ENCODE results near the gene BICD2. TPM values are rescaled to one million over a fixed set of nuclear protein-coding genes. Genes with fewer than 3 reads are reported as not detected.
A peak's percentile ranks its signal among the peaks of the same experiment; 100 is the strongest.

Gene BICD2
- total RNA-seq, 1 experiment from 2014 or later, result 25.6 TPM

GRCh38 chr9:92747459-92748232 is 17.0 kb downstream of the BICD2 start:
- Histone ChIP-seq H3K4me3 (ENCODE audit: low read length) (no peak overlapping the region), H3K4me2 (ENCODE audit: low read depth, low read length, poor library complexity, severe bottlenecking) (no peak overlapping the region), H2AFZ (ENCODE audit: low read length) (no peak overlapping the region), H3K27me3 (ENCODE audit: low read length) (no peaks in the 10 kb centered on the region), H3K79me2 (ENCODE audit: low read length) (peaks cover 100% of the 10 kb centered on the region), H3K27ac (ENCODE audit: low read length) (no peak overlapping the region), H4K20me1 (ENCODE audit: insufficient read depth, low read depth, low read length) (peaks cover 57% of the 10 kb centered on the region), H3K4me1 (ENCODE audit: low read length) (peaks cover 40% of the 10 kb centered on the region), H3K9me3 (ENCODE audit: low read length) (no peaks in the 10 kb centered on the region), H3K9me2 (replicated peaks; ENCODE audit: insufficient read depth, low read length) (no peaks in the 10 kb centered on the region), H3K9ac (ENCODE audit: low read length) (no peak overlapping the region), H3K36me3 (ENCODE audit: insufficient read depth, low read length) (no peaks in the 10 kb centered on the region)
- DNase-seq, result no peak

DNA sequence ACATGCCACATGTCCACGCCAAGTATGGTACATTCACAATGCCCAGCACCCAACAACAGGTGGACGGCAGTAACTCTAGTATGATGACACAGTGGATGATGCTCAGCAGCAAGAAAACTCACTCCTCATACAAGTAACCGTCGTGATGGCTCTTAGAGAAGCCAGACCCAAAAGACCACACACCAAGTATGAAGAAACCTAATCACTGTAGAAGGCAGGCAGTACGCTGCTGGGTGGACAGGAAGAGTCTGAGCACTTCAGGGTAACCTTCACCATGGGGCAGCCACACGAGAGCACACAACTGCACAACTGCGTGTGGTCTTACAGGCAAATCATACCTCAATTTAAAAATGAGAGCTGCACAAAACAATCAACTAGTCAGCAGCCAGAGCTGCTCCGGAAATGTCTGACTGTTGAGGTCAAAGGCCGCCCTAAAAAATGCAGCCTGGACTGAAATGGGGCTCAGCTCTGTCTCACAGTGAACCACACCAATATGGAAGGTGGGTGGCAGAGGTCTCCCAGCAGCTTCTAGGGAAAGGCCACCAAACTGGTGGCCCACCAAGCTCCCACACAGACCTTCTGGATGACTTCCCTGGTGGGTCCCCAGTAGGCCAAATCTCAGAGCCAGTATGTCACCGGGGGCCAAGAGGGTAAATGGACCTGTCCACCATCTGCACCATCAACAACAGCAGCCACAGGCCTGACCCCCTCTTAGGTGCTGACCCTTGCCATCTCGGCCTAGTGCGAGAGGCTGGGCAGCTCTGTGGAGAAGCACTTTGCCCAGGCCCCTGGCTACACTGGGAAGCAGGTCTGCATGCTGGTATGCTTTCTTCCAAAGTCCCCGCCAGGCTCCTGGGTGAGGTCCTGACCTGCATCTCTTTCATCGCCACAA is 17.8 kb downstream of the BICD2 start:
- Histone ChIP-seq H3K9ac (ENCODE audit: low read length) (no peak overlapping the region), H3K4me3 (ENCODE audit: low read length) (no peak overlapping the region), H3K9me3 (ENCODE audit: low read length) (no peaks in the 10 kb centered on the region), H3K79me2 (ENCODE audit: low read length) (peaks cover 100% of the 10 kb centered on the region), H4K20me1 (ENCODE audit: insufficient read depth, low read depth, low read length) (peaks cover 50% of the 10 kb centered on the region), H3K27me3 (ENCODE audit: low read length) (no peaks in the 10 kb centered on the region), H3K9me2 (replicated peaks; ENCODE audit: insufficient read depth, low read length) (no peaks in the 10 kb centered on the region), H2AFZ (ENCODE audit: low read length) (no peak overlapping the region), H3K4me1 (ENCODE audit: low read length) (peaks cover 48% of the 10 kb centered on the region), H3K4me2 (ENCODE audit: low read depth, low read length, poor library complexity, severe bottlenecking) (no peak overlapping the region), H3K27ac (ENCODE audit: low read length) (no peak overlapping the region), H3K36me3 (ENCODE audit: insufficient read depth, low read length) (no peaks in the 10 kb centered on the region)
- DNase-seq, result no peak

DNA sequence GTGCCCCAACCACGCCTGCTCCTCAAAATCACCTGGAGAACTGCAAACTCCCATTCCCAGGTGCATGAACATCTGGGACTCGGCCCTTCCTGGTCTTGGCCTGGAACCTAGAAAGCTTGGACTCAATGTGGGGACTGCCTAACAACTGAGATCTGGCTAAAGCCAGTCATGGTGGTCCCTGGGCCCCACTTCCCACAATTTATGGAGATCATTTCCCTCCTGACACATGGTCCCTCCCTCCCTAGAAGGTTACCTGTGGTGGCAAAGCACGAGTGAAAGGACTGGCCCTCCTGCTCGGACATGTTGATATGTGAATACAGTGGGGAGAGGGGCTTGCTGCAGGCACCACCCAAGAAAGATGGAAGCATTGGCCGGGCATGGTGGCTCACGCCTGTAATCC is 18.8 kb downstream of the BICD2 start:
- Histone ChIP-seq H3K9me3 (ENCODE audit: low read length) (no peaks in the 10 kb centered on the region), H3K36me3 (ENCODE audit: insufficient read depth, low read length) (no peaks in the 10 kb centered on the region), H3K4me2 (ENCODE audit: low read depth, low read length, poor library complexity, severe bottlenecking) (no peak overlapping the region), H3K4me3 (ENCODE audit: low read length) (no peak overlapping the region), H3K4me1 (ENCODE audit: low read length) (peaks cover 57% of the 10 kb centered on the region), H3K9me2 (replicated peaks; ENCODE audit: insufficient read depth, low read length) (no peaks in the 10 kb centered on the region), H3K9ac (ENCODE audit: low read length) (no peak overlapping the region), H4K20me1 (ENCODE audit: insufficient read depth, low read depth, low read length) (peaks cover 50% of the 10 kb centered on the region), H2AFZ (ENCODE audit: low read length) (no peak overlapping the region), H3K27me3 (ENCODE audit: low read length) (no peaks in the 10 kb centered on the region), H3K79me2 (ENCODE audit: low read length) (peaks cover 100% of the 10 kb centered on the region), H3K27ac (ENCODE audit: low read length) (no peak overlapping the region)
- DNase-seq, result no peak

DNA sequence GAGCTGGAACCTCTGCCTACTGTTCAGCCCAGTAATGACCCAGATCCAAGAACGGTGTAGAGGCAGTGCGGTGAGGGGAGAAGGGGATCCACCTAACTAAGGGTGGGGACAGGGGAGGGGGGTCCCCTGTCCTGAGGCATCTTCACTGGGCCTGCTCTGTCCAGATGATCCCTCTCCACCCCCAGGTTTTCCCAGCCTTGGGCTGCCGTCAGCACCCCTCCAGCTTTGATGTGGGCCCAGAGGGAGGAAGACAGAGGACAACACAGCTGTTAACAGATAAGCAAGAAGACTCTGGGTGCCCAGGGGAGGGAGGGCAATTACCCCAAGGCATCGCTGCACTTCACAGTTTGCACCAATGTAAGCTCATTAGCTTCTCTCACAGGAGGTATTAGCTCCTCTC is 19.3 kb downstream of the BICD2 start:
- Histone ChIP-seq H3K36me3 (ENCODE audit: insufficient read depth, low read length) (no peaks in the 10 kb centered on the region), H3K9ac (ENCODE audit: low read length) (no peak overlapping the region), H3K27ac (ENCODE audit: low read length) (no peak overlapping the region), H3K4me3 (ENCODE audit: low read length) (no peak overlapping the region), H3K4me2 (ENCODE audit: low read depth, low read length, poor library complexity, severe bottlenecking) (no peak overlapping the region), H3K79me2 (ENCODE audit: low read length) (peaks cover 100% of the 10 kb centered on the region), H3K9me3 (ENCODE audit: low read length) (no peaks in the 10 kb centered on the region), H3K4me1 (ENCODE audit: low read length) (peaks cover 63% of the 10 kb centered on the region), H4K20me1 (ENCODE audit: insufficient read depth, low read depth, low read length) (peaks cover 50% of the 10 kb centered on the region), H3K27me3 (ENCODE audit: low read length) (no peaks in the 10 kb centered on the region), H3K9me2 (replicated peaks; ENCODE audit: insufficient read depth, low read length) (no peaks in the 10 kb centered on the region), H2AFZ (ENCODE audit: low read length) (no peak overlapping the region)
- no peak for DNase-seq

- Histone ChIP-seq H3K4me1 (ENCODE audit: low read length) (peaks cover 83% of the 10 kb centered on the region), H3K27ac (ENCODE audit: low read length) (peak overlapping the region; percentile 64), H3K4me2 (ENCODE audit: low read depth, low read length, poor library complexity, severe bottlenecking) (peak overlapping the region; percentile 36)
Observed at GRCh38 chr9:92740969-92741368, 23.7 kb downstream of the BICD2 start.

GRCh38 chr9:92740446-92740961 is 24.1 kb downstream of the BICD2 start:
- peak overlapping the region; percentile 6 for H3K9ac ChIP-seq (ENCODE audit: low read length)
- no peaks in the 10 kb centered on the region for H3K27me3 ChIP-seq (ENCODE audit: low read length)
- peaks cover 100% of the 10 kb centered on the region for H3K79me2 ChIP-seq (ENCODE audit: low read length)
- DNase-seq, result no peak
- H4K20me1 ChIP-seq (ENCODE audit: insufficient read depth, low read depth, low read length), result peaks cover 26% of the 10 kb centered on the region
- no peaks in the 10 kb centered on the region for H3K9me2 ChIP-seq (replicated peaks; ENCODE audit: insufficient read depth, low read length)
- H3K4me3 ChIP-seq (ENCODE audit: low read length), result peak overlapping the region; percentile 15; the same call in 1 of the 2 replicates
- H3K4me2 ChIP-seq (ENCODE audit: low read depth, low read length, poor library complexity, severe bottlenecking), result peak overlapping the region; percentile 36
- H3K27ac ChIP-seq (ENCODE audit: low read length), result peak overlapping the region; percentile 64
- H3K4me1 ChIP-seq (ENCODE audit: low read length), result peaks cover 85% of the 10 kb centered on the region
- H2AFZ ChIP-seq (ENCODE audit: low read length), result no peak overlapping the region
- H3K9me3 ChIP-seq (ENCODE audit: low read length), result no peaks in the 10 kb centered on the region
- no peaks in the 10 kb centered on the region for H3K36me3 ChIP-seq (ENCODE audit: insufficient read depth, low read length)

More at GRCh38 chr9:92740969-92741368, 23.7 kb downstream of the BICD2 start:
- Histone ChIP-seq H3K4me3 (ENCODE audit: low read length) (peak overlapping the region; percentile 15; the same call in 1 of the 2 replicates), H3K36me3 (ENCODE audit: insufficient read depth, low read length) (no peaks in the 10 kb centered on the region), H3K9ac (ENCODE audit: low read length) (peak overlapping the region; percentile 6), H2AFZ (ENCODE audit: low read length) (no peak overlapping the region), H3K27me3 (ENCODE audit: low read length) (no peaks in the 10 kb centered on the region), H4K20me1 (ENCODE audit: insufficient read depth, low read depth, low read length) (peaks cover 25% of the 10 kb centered on the region), H3K79me2 (ENCODE audit: low read length) (peaks cover 100% of the 10 kb centered on the region), H3K9me3 (ENCODE audit: low read length) (no peaks in the 10 kb centered on the region), H3K9me2 (replicated peaks; ENCODE audit: insufficient read depth, low read length) (no peaks in the 10 kb centered on the region)
- no peak for DNase-seq

- Histone ChIP-seq H2AFZ (ENCODE audit: low read length) (no peak overlapping the region), H3K9ac (ENCODE audit: low read length) (no peak overlapping the region; the same call in 1 of the 2 replicates), H3K9me3 (ENCODE audit: low read length) (no peaks in the 10 kb centered on the region), H3K27ac (ENCODE audit: low read length) (peak overlapping the region; percentile 64), H3K79me2 (ENCODE audit: low read length) (peaks cover 100% of the 10 kb centered on the region), H3K4me3 (ENCODE audit: low read length) (no peak overlapping the region), H4K20me1 (ENCODE audit: insufficient read depth, low read depth, low read length) (peaks cover 28% of the 10 kb centered on the region), H3K27me3 (ENCODE audit: low read length) (no peaks in the 10 kb centered on the region), H3K4me1 (ENCODE audit: low read length) (peaks cover 90% of the 10 kb centered on the region), H3K4me2 (ENCODE audit: low read depth, low read length, poor library complexity, severe bottlenecking) (peak overlapping the region; percentile 36), H3K9me2 (replicated peaks; ENCODE audit: insufficient read depth, low read length) (no peaks in the 10 kb centered on the region), H3K36me3 (ENCODE audit: insufficient read depth, low read length) (no peaks in the 10 kb centered on the region)
- no peak for DNase-seq
Observed at GRCh38 chr9:92740009-92740408, 24.6 kb downstream of the BICD2 start.
